GM12878 (cell line): ENCODE measurements around the gene YAP1. TPM values are rescaled to one million over a fixed set of nuclear protein-coding genes. Genes with fewer than 3 reads are reported as not detected.

ENCODE experiments used
- ATAC-seq: fragments of 200-7000 bp; cut with Tn5 transposase; 3 replicates; pipeline ENCODE4 v1.9.1; 2020; ENCODE audit warnings: mild to moderate bottlenecking, moderate library complexity
- BruUV-seq: library from RNA; stranded (reverse); fragments of 400-500 nt; replicated peaks from 2 replicates; lab custom pipeline; 2021; lab: Mats Ljungman, UMichigan
- CTCF ChIA-PET: fragments of 300-600 bp; sonication (Branson Sonifier 250); formaldehyde crosslinking; extraction: SDS; loops from one replicate; lab custom pipeline; 2021; ENCODE audit warnings: inconsistent platforms; lab: Yijun Ruan, JAX
- POLR2A ChIA-PET: fragments of 350-600 bp; formaldehyde crosslinking; extraction: SDS; loops from one replicate; lab custom pipeline; 2021; ENCODE audit warnings: inconsistent platforms; lab: Charles Lee
- RAD21 ChIA-PET: fragments of 300-600 bp; sonication (Branson Sonifier 250); formaldehyde crosslinking; loops from one replicate; lab custom pipeline; 2023; ENCODE audit warnings: antibody characterized with exemption; ENCODE audit not compliant: unreplicated experiment; lab: Charles Lee
- SMC1A ChIA-PET: fragments of 300-600 bp; sonication (Branson Sonifier 250); formaldehyde crosslinking; loops from one replicate; lab custom pipeline; 2023; ENCODE audit not compliant: unreplicated experiment, uncharacterized antibody; lab: Charles Lee
- DNase-seq: peaks from one replicate; pipeline ENCODE4 v3.0.0-alpha.2; 2011; ENCODE audit warnings: low read depth, low spot score
- FAIRE-seq: peaks from 3 replicates; lab custom pipeline; 2011; peaks lifted over from hg19 to GRCh38; lab: Jason Lieb, UNC
- H2AFZ ChIP-seq: 2 replicates; pipeline ENCODE4 v1.6.0; 2011; ENCODE audit warnings: low read depth, low read length, control low read depth; ENCODE audit not compliant: control insufficient read depth
- H3K27ac ChIP-seq: 2 replicates; pipeline ENCODE4 v1.5.1; 2011; ENCODE audit warnings: control low read depth; ENCODE audit not compliant: control insufficient read depth, insufficient read depth
- H3K27me3 ChIP-seq, 2 experiments: replicated peaks in 1 of 2; 2 replicates each; pipeline versions ENCODE4 v1.6.0 to v1.6.1; 2011; ENCODE audit warnings: low read length in 1 of 2; ENCODE audit not compliant: control insufficient read depth in 2 of 2, insufficient read depth in 2 of 2
- H3K36me3 ChIP-seq, 2 experiments: 2 replicates each; pipeline ENCODE4 v1.5.1; 2011; ENCODE audit warnings: low read length in 1 of 2; ENCODE audit not compliant: control insufficient read depth in 2 of 2, insufficient read depth in 2 of 2
- H3K4me1 ChIP-seq: 2 replicates; pipeline ENCODE4 v1.6.1; 2011; ENCODE audit warnings: mild to moderate bottlenecking, low read length, moderate library complexity, mixed read lengths; ENCODE audit not compliant: control insufficient read depth, insufficient read depth
- H3K4me2 ChIP-seq: 2 replicates; pipeline ENCODE4 v1.6.0; 2011; ENCODE audit warnings: control low read depth; ENCODE audit not compliant: control insufficient read depth, insufficient read depth
- H3K4me3 ChIP-seq: fragments of 200-600 bp; sonication (generic); 2 replicates; pipeline ENCODE4 v1.5.1; 2016
- H3K79me2 ChIP-seq: 2 replicates; pipeline ENCODE4 v1.6.0; 2011; ENCODE audit warnings: low read length; ENCODE audit not compliant: control insufficient read depth, insufficient read depth
- H3K9ac ChIP-seq: 2 replicates; pipeline ENCODE4 v1.8.0; 2011; ENCODE audit warnings: low read length, control low read depth, mixed read lengths; ENCODE audit not compliant: control insufficient read depth, insufficient read depth
- H3K9me3 ChIP-seq: replicated peaks from 3 replicates; pipeline ENCODE4 v1.5.1; 2011; ENCODE audit warnings: mild to moderate bottlenecking, low read length; ENCODE audit not compliant: control insufficient read depth, insufficient read depth
- H4K20me1 ChIP-seq: 2 replicates; pipeline ENCODE4 v1.6.0; 2011; ENCODE audit not compliant: control insufficient read depth, insufficient read depth
- ATF2 ChIP-seq: IDR thresholded peaks from 2 replicates; pipeline ENCODE4 v1.6.1; 2012; ENCODE audit warnings: low read length, inconsistent platforms
- CREB1 ChIP-seq: IDR thresholded peaks from 2 replicates; pipeline ENCODE4 v1.6.1; 2012; ENCODE audit warnings: low read depth, mild to moderate bottlenecking, inconsistent platforms
- GATAD2B ChIP-seq: fragments of 450-650 bp; conservative IDR thresholded peaks from 2 replicates; pipeline ENCODE4 v1.6.1; 2017; ENCODE audit warnings: low read depth, mild to moderate bottlenecking, moderate library complexity
- HDAC2 ChIP-seq: fragments of 200-600 bp; sonication (generic); IDR thresholded peaks from 2 replicates; pipeline ENCODE4 v1.6.1; 2017
- HDAC6 ChIP-seq: fragments of 200-600 bp; sonication (generic); IDR thresholded peaks from one replicate; pipeline ENCODE4 v1.8.0; 2017; ENCODE audit warnings: antibody characterized with exemption; ENCODE audit not compliant: unreplicated experiment
- MTA3 ChIP-seq: IDR thresholded peaks from 2 replicates; pipeline ENCODE4 v1.6.1; 2012; ENCODE audit warnings: low read length, inconsistent platforms, borderline replicate concordance
- NBN ChIP-seq: fragments of 450-650 bp; IDR thresholded peaks from 2 replicates; pipeline ENCODE4 v1.6.1; 2016
- NFYA ChIP-seq: IDR thresholded peaks from 2 replicates; pipeline ENCODE4 v1.6.1; 2011; ENCODE audit warnings: low read depth, mild to moderate bottlenecking, low read length, improper control_type of control experiment, borderline replicate concordance
- RUNX3 ChIP-seq: IDR thresholded peaks from 2 replicates; pipeline ENCODE4 v1.6.1; 2012; ENCODE audit warnings: low read length, inconsistent platforms
- SREBF2 ChIP-seq: IDR thresholded peaks from 2 replicates; pipeline ENCODE4 v1.6.1; 2012; ENCODE audit warnings: mild to moderate bottlenecking, low read length
- SRF ChIP-seq, 2 experiments: IDR thresholded peaks; 2 replicates each; pipeline ENCODE4 v1.6.1; 2011; ENCODE audit warnings: low read depth in 2 of 2, low read length in 2 of 2, mild to moderate bottlenecking in 1 of 2, moderate library complexity in 1 of 2
- SUPT20H ChIP-seq: IDR thresholded peaks from 2 replicates; pipeline ENCODE4 v1.6.1; 2011; ENCODE audit warnings: low read depth, mild to moderate bottlenecking, low read length, moderate library complexity, borderline replicate concordance; ENCODE audit not compliant: control insufficient read depth
- TCF3 ChIP-seq: IDR thresholded peaks from 2 replicates; pipeline ENCODE4 v1.6.1; 2012; ENCODE audit warnings: low read depth, mild to moderate bottlenecking, low read length, borderline replicate concordance; ENCODE audit not compliant: insufficient read depth
- ZNF592 ChIP-seq: fragments of 450-650 bp; IDR thresholded peaks from 2 replicates; pipeline ENCODE4 v1.6.1; 2017; ENCODE audit warnings: mild to moderate bottlenecking, moderate library complexity
- WGBS: methylation state at CpG from one replicate; pipeline ENCODE4 v1.1.6; 2016; ENCODE audit warnings: low lambda C conversion rate; ENCODE audit not compliant: insufficient replicate concordance, insufficient coverage; ENCODE audit errors: missing lambda C conversion rate; 5-methylcytosine and 5-hydroxymethylcytosine counted together
- in situ Hi-C: fragments of 300-500 bp; cut with MboI; formaldehyde crosslinking; loops from 9 replicates; pipeline ENCODE4 v1.14.3; 2018; ENCODE audit warnings: mixed read lengths
- intact Hi-C: fragments of 100-400 bp; cut with micrococcal nuclease; formaldehyde crosslinking; loops from one replicate; pipeline ENCODE4 v1.14.2; 2022; ENCODE audit not compliant: unreplicated experiment
- polyA plus RNA-seq, 11 experiments: library from polyadenylated mRNA; depleted of rRNA in 4 of 11; unstranded in 6 of 11; stranded (reverse) in 5 of 11; fragments of >200 nt; fragmentation: Nextera tagmentation in 4 of 11; fragmentation: Illumina TruSeq in 1 of 11; extraction: Ambion mirVana in 4 of 11; extraction: Trizol in 1 of 11; gene quantifications; 1 replicate in 1 of 11; 2 replicates in 10 of 11; pipeline versions ENCODE4 v1.2.1 to v1.2.3, GENCODE V29; 2011 to 2016; ENCODE audit warnings: inconsistent platforms in 2 of 11, missing spikeins in 2 of 11, low read depth in 1 of 11
- total RNA-seq, 4 experiments: library from RNA; depleted of rRNA in 3 of 4; stranded (reverse); fragments of >200 nt in 3 of 4; fragmentation: Illumina TruSeq in 1 of 4; extraction: Trizol in 1 of 4; gene quantifications; 2 replicates each; pipeline versions ENCODE4 v1.2.1 to v1.2.3, GENCODE V29; 2013 to 2021

YAP1 gene
- total and polyA plus RNA-seq, 10 of the 15 experiments (the other 5 are each of a cell fraction or from before 2014, with no cell fraction given): 0.03 to 0.33 (median 0.10) TPM; not detected in 6

GRCh38 chr11:102229510-102230123 is 119.4 kb downstream of the YAP1 start:
- CTCF ChIA-PET: no interaction called here
- Histone ChIP-seq H4K20me1 (no peaks in the 10 kb centered on the region), H3K4me2 (no peak overlapping the region), H3K9ac (no peak overlapping the region), H3K27ac (no peak overlapping the region), H2AFZ (no peak overlapping the region), H3K9me3 (no peaks in the 10 kb centered on the region), H3K79me2 (no peaks in the 10 kb centered on the region), H3K27me3 (no peaks in the 10 kb centered on the region; a peak in 1 of 4 replicates), H3K36me3 (no peaks in the 10 kb centered on the region), H3K4me3 (no peak overlapping the region), H3K4me1 (no peaks in the 10 kb centered on the region)
- TF ChIP-seq HDAC6 (no peak), SUPT20H (no peak), NFYA (no peak), GATAD2B (no peak), ATF2 (no peak), MTA3 (no peak), SREBF2 (no peak), TCF3 (no peak), SRF (IDR thresholded peaks at IDR 0.05; ENCODE audit: low read depth in 2 of 2, low read length in 2 of 2) (no peak), HDAC2 (no peak), ZNF592 (no peak), RUNX3 (no peak), CREB1 (no peak), NBN (no peak)
- in situ Hi-C loops (no loop called here), intact Hi-C loops (no loop called here)
- FAIRE-seq: no peak
- no peak for DNase-seq
- RAD21 ChIA-PET: no interaction called here
- BruUV-seq: no TSS peak
- no peak for ATAC-seq
- SMC1A ChIA-PET: interaction anchor here (1.3 to 1.5 kb wide), 2 partner anchors 36 to 42 kb away, joined by 3 read pairs; no protein-coding TSS in a partner anchor
- POLR2A ChIA-PET: interaction anchor here (0.5 kb wide), 1 partner anchor 119 kb away, joined by 3 read pairs; no protein-coding TSS in a partner anchor
- 7% methylated on average over 4 of the region's 4 CpGs for WGBS
